Fibroblast of villous mesenchyme (primary cell): Measurements from ENCODE around the gene SLC6A19. TPM values are rescaled to one million over a fixed set of nuclear protein-coding genes. Genes with fewer than 3 reads are reported as not detected.
"Not testable (repeated sequence)": the region's sequence is repeated elsewhere in the genome, so short reads cannot be mapped to it uniquely, and the experiment has no call there.

Experiments
- DNase-seq: peaks from one replicate; pipeline ENCODE4 v3.0.0-alpha.2; 2010; ENCODE audit warnings: low read depth
- H3K4me3 ChIP-seq: 2 replicates; pipeline ENCODE4 v1.5.1; 2011; ENCODE audit warnings: low read depth, mild to moderate bottlenecking, low read length
- total RNA-seq: library from RNA; depleted of rRNA; stranded (reverse); fragments of >200 nt; gene quantifications from 2 replicates; pipeline ENCODE4 v1.2.3, GENCODE V29; 2012
- TF ChIP-seq, protein P1 (sequence below): IDR thresholded peaks from 2 replicates; pipeline ENCODE4 v1.5.1; 2012; ENCODE audit warnings: low read depth, mild to moderate bottlenecking, low read length; ENCODE audit not compliant: insufficient read depth

The SLC6A19 gene
- total RNA-seq, 1 donor: not detected

DNA sequence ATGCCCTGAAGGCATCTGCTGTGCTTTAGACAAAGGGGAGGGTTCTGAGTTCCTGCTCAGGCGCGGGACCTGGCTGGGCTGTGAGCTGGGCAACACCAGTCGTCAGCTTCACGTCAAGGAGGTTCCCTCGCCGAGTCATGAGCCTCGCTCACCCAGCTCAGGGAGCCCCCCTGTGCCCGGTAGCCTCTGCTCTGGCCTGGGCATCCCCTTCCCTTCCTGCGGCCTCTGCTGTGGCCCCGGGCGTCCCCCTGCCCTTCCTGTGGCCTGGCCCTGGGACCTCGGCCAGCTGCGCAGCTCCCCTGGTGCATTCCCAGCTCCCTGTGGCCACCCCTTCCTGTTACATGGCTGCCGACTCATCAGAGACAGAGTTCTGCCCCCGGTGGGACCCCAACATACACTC is 63.6 kb downstream of the SLC6A19 start:
- TF ChIP-seq, protein P1, sequence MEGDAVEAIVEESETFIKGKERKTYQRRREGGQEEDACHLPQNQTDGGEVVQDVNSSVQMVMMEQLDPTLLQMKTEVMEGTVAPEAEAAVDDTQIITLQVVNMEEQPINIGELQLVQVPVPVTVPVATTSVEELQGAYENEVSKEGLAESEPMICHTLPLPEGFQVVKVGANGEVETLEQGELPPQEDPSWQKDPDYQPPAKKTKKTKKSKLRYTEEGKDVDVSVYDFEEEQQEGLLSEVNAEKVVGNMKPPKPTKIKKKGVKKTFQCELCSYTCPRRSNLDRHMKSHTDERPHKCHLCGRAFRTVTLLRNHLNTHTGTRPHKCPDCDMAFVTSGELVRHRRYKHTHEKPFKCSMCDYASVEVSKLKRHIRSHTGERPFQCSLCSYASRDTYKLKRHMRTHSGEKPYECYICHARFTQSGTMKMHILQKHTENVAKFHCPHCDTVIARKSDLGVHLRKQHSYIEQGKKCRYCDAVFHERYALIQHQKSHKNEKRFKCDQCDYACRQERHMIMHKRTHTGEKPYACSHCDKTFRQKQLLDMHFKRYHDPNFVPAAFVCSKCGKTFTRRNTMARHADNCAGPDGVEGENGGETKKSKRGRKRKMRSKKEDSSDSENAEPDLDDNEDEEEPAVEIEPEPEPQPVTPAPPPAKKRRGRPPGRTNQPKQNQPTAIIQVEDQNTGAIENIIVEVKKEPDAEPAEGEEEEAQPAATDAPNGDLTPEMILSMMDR: no peak
- DNase-seq: no peak
- no peak overlapping the region for H3K4me3 ChIP-seq

DNA sequence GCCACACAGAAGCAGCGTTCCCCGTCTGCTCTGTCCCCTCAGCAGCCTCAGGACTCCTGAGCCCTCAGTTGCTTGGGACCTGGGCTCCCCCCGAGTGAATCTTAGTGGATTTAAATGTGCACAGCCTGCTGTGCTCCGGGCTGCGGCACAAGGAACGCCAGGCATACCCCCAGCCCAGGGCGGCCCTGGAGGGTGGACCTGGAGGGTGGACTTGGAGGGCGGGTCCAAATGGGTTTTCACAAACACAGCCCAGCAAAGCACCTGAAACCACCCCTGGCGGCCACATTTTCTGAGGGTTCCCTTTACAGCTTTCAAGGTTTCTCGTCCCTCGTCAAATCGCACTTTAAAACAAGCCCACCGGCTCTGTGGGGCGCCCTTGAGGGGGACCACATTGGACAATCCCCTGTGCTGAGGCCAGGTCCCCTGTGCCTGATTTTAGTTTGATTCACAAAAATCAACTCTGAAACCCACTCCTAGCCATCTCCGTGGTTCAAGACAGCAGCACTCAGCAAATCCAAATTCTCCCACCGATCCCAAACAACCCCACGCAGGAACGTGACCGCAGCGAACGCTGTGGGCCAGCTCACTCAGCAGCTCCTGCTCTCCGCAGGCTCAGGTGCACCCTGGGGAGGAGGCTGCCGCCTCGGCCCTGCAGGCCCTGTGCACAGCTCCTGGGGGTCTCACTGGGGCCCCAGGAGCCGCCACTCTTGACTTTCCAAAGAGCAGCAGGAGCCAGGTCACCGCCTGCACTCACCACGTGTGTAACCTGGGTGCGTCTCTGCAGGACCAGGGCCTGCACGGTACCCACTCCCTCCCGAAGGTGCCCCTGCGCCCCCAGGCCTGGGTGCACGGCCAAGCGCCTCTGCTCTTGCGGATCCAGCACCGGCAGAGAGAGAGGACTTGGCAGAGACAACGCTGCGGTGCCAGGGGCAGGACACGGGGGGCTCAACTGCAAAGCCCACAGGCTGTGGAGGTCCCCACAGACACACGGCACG is 64.4 kb downstream of the SLC6A19 start:
- DNase-seq: no peak
- no peak overlapping the region for H3K4me3 ChIP-seq
- TF ChIP-seq, protein P1: no peak

DNA sequence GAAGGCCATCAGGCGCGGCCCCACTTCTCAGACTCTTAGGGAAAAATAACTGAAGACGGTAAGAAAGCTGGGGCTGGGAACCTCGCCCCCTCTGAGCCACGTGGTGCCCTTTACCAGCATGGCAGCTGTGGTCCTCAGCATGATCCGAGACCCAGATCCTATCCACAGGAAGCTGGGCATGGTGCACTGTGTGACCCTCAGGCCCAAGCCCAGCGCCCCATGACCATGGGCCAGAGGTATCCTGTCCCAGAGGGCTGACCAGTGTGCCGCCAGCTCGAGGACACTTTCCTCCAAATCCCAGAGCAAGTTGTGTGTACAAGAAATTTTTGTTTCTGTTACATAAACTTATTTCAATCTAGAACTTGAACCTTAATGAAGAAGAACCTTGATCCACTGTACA is 65.4 kb downstream of the SLC6A19 start:
- DNase-seq: no peak
- TF ChIP-seq, protein P1: no peak
- no peak overlapping the region for H3K4me3 ChIP-seq

DNA sequence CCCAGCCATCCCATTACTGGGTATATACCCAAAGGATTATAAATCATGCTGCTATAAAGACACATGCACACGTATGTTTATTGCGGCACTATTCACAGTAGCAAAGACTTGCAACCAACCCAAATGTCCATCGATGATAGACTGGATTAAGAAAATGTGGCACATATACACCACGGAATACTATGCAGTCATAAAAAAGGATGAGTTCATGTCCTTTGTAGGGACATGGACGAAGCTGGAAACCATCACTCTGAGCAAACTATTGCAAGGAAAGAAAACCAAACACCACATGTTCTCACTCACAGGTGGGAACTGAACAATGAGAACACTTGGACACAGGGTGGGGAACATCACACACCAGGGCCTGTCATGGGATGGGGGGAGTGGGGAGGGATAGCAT is 66.1 kb downstream of the SLC6A19 start:
- not testable (repeated sequence) for DNase-seq, H3K4me3 ChIP-seq

DNA sequence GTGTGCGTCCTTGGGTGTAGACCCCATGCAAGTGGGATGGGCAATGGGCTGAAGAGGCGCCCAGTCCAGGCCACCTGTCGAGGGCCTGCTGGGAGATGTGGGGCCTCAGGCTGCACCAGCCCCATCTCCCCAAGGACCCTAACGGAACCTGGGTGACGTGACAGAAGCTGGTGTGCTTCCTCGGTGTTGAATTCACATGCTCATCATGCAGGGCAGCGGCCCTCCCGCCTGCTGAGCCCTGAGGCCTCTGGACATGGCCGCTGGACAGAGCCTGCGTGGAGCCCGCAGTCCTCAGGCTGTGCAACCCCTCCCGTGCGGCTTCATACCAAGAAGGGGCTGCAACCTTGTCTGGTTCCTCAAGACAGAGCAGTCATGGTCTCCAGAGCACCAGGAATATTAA is 66.7 kb downstream of the SLC6A19 start:
- DNase-seq: no peak
- TF ChIP-seq, protein P1: no peak
- H3K4me3 ChIP-seq: no peak overlapping the region

DNA sequence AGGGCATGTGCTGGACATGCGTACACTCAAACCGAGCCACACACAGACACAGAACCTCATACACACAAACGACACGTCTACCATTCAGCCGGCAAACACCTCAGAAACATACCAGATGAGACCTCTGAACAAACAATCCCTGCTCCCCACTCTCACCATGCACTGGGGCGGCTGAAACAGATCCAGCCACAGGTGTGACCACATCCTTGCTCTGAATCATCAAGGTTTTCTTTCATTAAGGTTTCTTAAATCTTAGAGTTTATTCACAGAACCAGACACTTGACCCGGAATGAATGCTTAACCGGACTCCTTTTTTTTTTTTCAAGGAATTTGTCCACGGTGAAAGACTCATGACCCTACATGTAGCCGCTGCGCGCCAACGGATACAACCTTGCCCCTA is 67.3 kb downstream of the SLC6A19 start:
- DNase-seq: no peak
- H3K4me3 ChIP-seq: no peak overlapping the region
- TF ChIP-seq, protein P1: no peak

DNA sequence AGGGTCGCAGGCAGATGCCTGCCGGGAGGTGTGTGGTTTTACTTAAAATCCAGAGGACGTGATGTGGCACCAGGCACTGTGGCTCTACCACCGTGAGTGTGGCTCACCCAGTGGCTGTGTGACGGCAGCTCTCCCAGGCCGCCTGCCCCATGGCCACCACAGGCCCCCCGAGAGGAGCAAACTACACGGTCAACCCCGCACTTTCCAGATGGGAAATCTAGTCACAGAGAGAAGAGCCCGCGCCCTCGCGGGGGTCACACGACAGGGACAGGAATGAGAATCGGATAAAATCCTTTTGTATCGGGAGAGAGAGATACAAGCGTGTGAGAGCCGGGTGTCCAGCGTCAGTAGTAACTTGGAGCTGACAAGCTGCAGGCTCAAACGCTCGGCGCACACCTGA is 69.0 kb downstream of the SLC6A19 start:
- H3K4me3 ChIP-seq: no peak overlapping the region
- DNase-seq: no peak
- TF ChIP-seq, protein P1: no peak
